Measurements from ENCODE around the gene DLL1. TPM values are rescaled to one million over a fixed set of nuclear protein-coding genes. Genes with fewer than 3 reads are reported as not detected.

DLL1 gene
- total RNA-seq, 2 experiments from 2014 or later, result 15.2 to 15.8 TPM

- Mint-ChIP-seq H3K27me3 (peaks cover 46% of the 10 kb centered on the region), H3K4me1 (peaks cover 31% of the 10 kb centered on the region), H3K9me3 (no peaks in the 10 kb centered on the region), H3K4me3 (peak overlapping the region; percentile 90), H3K27ac (no peak overlapping the region), H3K36me3 (peaks cover 6% of the 10 kb centered on the region)
- no peak for DNase-seq
- POLR2A ChIA-PET, result interaction anchor here (1.2 to 5.1 kb wide), 5 partner anchors 13 to 342 kb away, joined by 4 to 35 read pairs (median 4); no protein-coding TSS in a partner anchor
- no peak for ATAC-seq (ENCODE audit: low read depth)
These were observed 1.7 kb upstream of the DLL1 start for GRCh38 chr6:170292407-170293158.

DNA sequence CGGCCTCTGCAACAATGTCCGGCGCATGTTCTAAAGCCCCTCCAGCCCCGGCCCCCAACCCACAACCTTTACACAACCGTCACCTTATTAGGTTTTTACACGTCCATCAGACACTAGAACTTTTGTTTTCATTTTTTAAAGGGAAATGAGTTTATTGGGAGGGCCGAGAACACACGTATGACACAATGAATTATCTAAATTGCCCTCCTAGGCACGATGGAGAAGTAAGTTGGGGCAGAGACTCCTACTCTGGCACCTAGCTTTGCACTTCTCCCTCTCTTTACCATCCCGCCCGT lies 1.2 kb upstream of the DLL1 start:
- Mint-ChIP-seq H3K9me3 (no peaks in the 10 kb centered on the region), H3K36me3 (peaks cover 6% of the 10 kb centered on the region), H3K27me3 (peaks cover 41% of the 10 kb centered on the region), H3K4me1 (peaks cover 31% of the 10 kb centered on the region), H3K4me3 (peak overlapping the region; percentile 90), H3K27ac (peak overlapping the region; percentile 84)
- no peak for ATAC-seq (ENCODE audit: low read depth)
- POLR2A ChIA-PET, result interaction anchor here (0.8 to 5.1 kb wide), 6 partner anchors 14 to 341 kb away, joined by 3 to 35 read pairs (median 4); no protein-coding TSS in a partner anchor
- DNase-seq, result no peak

DNA sequence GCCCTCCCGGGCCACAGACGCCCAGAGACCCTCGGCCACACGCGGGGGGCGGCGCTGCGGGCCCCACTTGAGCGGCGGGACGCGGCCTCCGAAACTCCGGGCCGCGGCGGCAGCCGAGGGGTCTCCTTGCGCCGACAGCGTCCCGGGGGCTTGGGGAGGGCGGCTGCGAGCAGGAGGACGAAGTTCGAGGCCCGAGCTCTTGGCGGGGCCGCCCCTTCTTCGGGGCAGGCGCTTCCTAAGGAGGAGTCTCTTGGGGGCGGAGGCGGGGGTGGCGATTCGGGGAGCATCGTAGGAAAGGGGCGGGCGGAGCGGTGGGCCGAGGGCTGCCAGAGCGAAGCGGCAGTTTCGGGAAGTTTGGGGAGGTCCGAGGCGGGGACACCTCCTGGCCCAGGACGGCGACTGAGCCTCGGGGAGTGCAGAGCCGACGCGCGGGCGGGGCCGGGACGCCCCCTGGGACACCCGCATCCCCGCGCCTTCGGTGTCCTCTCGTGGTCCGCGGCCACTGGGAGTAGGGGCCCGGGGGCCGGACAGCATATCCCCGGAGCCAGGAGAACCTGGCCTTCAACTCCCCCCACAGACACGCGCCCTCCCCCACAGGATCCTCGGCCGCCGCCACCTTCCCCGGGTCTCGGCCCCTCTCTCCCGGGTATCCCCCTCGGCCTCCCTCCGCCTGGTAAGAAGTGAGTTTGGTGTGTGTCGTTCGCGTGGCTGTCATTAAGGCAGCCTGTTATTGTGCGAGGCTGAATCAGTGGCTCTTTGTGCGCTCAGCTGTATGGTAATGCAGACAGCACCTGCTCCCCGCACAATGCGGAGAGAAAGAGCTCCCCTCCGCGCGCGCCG lies 613 bp upstream of the DLL1 start:
- POLR2A ChIA-PET, result interaction anchor here (0.8 to 5.1 kb wide), 7 partner anchors 14 to 301 kb away, joined by 3 to 35 read pairs (median 4); no protein-coding TSS in a partner anchor
- Mint-ChIP-seq H3K27me3 (peaks cover 41% of the 10 kb centered on the region), H3K4me3 (peak overlapping the region; percentile 90), H3K27ac (peak overlapping the region; percentile 84), H3K36me3 (peaks cover 6% of the 10 kb centered on the region), H3K4me1 (peaks cover 33% of the 10 kb centered on the region), H3K9me3 (no peaks in the 10 kb centered on the region)
- DNase-seq (peak; percentile 69), ATAC-seq (ENCODE audit: low read depth) (peak; percentile 46)

DNA sequence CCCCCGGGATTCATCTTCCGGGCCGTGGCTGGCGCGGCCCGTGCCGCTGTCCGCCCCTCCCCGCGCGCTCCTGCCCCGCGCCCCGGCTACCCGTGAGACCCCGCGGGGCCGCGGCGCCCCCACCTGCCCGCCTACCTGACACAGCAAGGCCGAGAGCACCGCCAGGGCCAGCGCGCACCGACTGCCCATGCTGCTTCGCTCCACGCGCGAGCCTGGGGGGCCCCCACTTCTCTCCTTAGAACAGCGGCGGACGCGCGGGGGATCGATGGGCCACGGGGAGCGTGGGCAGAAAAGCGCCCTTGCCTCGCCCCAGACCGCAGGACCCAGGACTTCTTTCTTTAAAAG lies 955 bp downstream of the DLL1 start:
- DNase-seq (no peak), ATAC-seq (ENCODE audit: low read depth) (no peak)
- POLR2A ChIA-PET, result interaction anchor here (1.2 to 5.1 kb wide), 5 partner anchors 10 to 588 kb away, joined by 3 to 35 read pairs (median 17); partner anchors contain the start of genes C6orf120 and WDR27
- peak overlapping the region; percentile 84 for H3K27ac Mint-ChIP-seq
- peaks cover 10% of the 10 kb centered on the region for H3K36me3 Mint-ChIP-seq
- H3K4me1 Mint-ChIP-seq, result peaks cover 32% of the 10 kb centered on the region
- H3K4me3 Mint-ChIP-seq, result peak overlapping the region; percentile 87
- peaks cover 35% of the 10 kb centered on the region for H3K27me3 Mint-ChIP-seq
- no peaks in the 10 kb centered on the region for H3K9me3 Mint-ChIP-seq

DNA sequence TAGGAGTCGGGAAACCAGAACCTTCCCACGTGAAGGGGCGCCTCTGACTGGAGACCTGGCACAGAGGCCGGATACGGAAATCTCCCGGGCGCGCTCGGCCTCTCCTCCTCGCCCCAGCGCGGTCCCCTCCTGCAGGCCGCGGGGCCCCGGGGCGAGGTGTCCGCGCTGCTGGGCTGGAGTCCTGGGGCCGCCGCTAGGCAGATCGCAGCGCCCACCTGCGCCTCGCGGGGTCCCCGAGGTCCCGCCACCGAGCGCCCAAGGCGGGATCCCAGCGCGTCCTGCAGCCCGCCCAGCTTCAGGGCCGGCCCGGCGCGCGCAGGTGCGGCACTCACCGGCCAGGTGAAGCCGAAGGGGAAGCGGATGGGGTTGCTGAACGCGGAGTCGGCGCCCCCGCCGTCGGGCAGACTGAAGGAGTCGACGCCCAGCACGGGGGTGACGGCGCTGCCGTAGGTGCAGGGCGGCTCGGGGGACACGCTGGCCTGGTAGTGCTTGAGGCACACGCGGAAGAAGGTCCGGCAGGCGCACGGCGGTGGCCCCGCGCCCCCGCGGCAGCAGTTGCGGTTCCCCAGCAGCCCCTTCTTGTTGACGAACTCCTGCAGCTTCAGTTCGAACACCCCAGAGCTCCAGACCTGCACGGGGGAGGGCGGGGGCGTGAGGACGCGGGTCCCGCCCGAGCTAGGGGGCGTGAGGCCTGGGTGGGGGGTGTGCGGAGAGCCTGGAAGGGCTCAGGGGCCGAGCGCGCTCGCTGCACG lies 1.5 kb downstream of the DLL1 start:
- Mint-ChIP-seq H3K27ac (peak overlapping the region; percentile 82), H3K27me3 (peaks cover 29% of the 10 kb centered on the region)

GRCh38 chr6:170288852-170289179 lies 2.1 kb downstream of the DLL1 start:
- peaks cover 29% of the 10 kb centered on the region for H3K4me1 Mint-ChIP-seq
- H3K27me3 Mint-ChIP-seq, result peaks cover 24% of the 10 kb centered on the region
- no peaks in the 10 kb centered on the region for H3K9me3 Mint-ChIP-seq
- peak overlapping the region; percentile 82 for H3K27ac Mint-ChIP-seq
- H3K36me3 Mint-ChIP-seq, result peaks cover 10% of the 10 kb centered on the region
- peak; percentile 50 for DNase-seq
- POLR2A ChIA-PET, result interaction anchor here (2.6 to 5.1 kb wide), 3 partner anchors 9 to 200 kb away, joined by 8 to 35 read pairs (median 17); no protein-coding TSS in a partner anchor
- ATAC-seq (ENCODE audit: low read depth), result peak; percentile 17
- peak overlapping the region; percentile 92 for H3K4me3 Mint-ChIP-seq

More for the DNA sequence above, 1.5 kb downstream of the DLL1 start:
- H3K4me3 Mint-ChIP-seq, result peak overlapping the region; percentile 92
- peak; percentile 23 for ATAC-seq (ENCODE audit: low read depth)
- peaks cover 10% of the 10 kb centered on the region for H3K36me3 Mint-ChIP-seq
- H3K9me3 Mint-ChIP-seq, result no peaks in the 10 kb centered on the region
- DNase-seq, result peak; percentile 69
- peaks cover 31% of the 10 kb centered on the region for H3K4me1 Mint-ChIP-seq
- POLR2A ChIA-PET, result interaction anchor here (1.2 to 5.1 kb wide), 5 partner anchors 9 to 587 kb away, joined by 3 to 35 read pairs (median 17); partner anchors contain the start of genes C6orf120 and WDR27

- H3K4me1 Mint-ChIP-seq, result peaks cover 26% of the 10 kb centered on the region
- ATAC-seq (ENCODE audit: low read depth), result no peak
- H3K4me3 Mint-ChIP-seq, result peak overlapping the region; percentile 92
- peaks cover 10% of the 10 kb centered on the region for H3K36me3 Mint-ChIP-seq
- peaks cover 17% of the 10 kb centered on the region for H3K27me3 Mint-ChIP-seq
- H3K9me3 Mint-ChIP-seq, result no peaks in the 10 kb centered on the region
- DNase-seq, result no peak
- no peak overlapping the region for H3K27ac Mint-ChIP-seq
- POLR2A ChIA-PET, result interaction anchor here (2.6 to 5.1 kb wide), 2 partner anchors 8 to 199 kb away, joined by 8 to 35 read pairs; no protein-coding TSS in a partner anchor
These were observed 2.7 kb downstream of the DLL1 start for GRCh38 chr6:170288091-170288631.

DNA sequence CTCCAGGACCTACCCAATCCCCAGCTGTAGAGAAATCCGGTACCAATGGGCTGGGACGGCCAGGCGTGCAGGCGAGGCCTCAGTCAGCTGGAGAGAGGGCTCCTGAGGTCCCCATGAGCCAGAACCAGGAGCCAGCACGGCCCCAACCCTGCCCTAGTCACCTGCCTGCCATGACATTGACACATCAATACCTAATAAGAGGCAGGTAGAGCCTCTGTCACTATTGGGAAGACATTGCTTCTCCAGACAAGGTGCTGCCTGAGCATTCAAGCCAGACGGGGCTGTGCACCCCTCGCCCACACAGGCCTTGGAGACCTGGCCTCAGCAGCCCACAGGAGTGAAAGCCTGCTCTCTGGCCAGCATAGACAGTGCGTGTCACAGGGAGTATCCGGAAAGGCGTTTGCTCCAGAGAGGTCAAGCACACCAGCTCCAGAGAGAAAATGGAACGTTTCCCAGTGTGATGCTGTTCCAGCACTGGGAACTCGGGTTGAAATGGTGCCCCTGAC lies 3.5 kb downstream of the DLL1 start:
- Mint-ChIP-seq H3K27me3 (peaks cover 10% of the 10 kb centered on the region), H3K4me3 (no peak overlapping the region), H3K36me3 (peaks cover 10% of the 10 kb centered on the region), H3K27ac (no peak overlapping the region), H3K9me3 (no peaks in the 10 kb centered on the region), H3K4me1 (peaks cover 21% of the 10 kb centered on the region)
- ATAC-seq (ENCODE audit: low read depth) (no peak), DNase-seq (no peak)
- POLR2A ChIA-PET, result interaction anchor here (0.6 to 0.9 kb wide), 3 partner anchors 9 to 198 kb away, joined by 3 read pairs; no protein-coding TSS in a partner anchor

DNA sequence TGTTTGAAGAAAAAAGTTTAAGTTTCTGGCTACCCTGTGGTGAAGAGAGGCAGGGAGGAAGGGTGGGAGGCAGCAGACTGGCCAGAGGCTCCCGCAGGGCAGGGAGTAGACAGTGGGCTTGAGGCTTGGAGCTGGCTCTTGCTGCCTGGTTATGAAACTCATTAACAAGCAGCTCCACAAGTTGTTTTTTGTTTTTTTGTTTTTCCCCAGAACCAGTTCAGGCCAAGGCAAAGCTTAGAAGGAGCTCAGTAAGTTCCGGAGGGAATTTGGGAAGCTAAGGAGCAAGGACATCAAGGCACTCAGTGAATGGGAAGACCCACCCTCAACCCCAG lies 4.0 kb downstream of the DLL1 start:
- Mint-ChIP-seq H3K9me3 (no peaks in the 10 kb centered on the region), H3K36me3 (peaks cover 10% of the 10 kb centered on the region), H3K4me1 (peaks cover 15% of the 10 kb centered on the region), H3K27ac (no peak overlapping the region), H3K4me3 (peak overlapping the region; percentile 0), H3K27me3 (peaks cover 5% of the 10 kb centered on the region)
- ATAC-seq (ENCODE audit: low read depth) (no peak), DNase-seq (no peak)
- POLR2A ChIA-PET, result interaction anchor here (0.8 to 0.9 kb wide), 2 partner anchors 9 to 15 kb away, joined by 3 read pairs; no protein-coding TSS in a partner anchor

DNA sequence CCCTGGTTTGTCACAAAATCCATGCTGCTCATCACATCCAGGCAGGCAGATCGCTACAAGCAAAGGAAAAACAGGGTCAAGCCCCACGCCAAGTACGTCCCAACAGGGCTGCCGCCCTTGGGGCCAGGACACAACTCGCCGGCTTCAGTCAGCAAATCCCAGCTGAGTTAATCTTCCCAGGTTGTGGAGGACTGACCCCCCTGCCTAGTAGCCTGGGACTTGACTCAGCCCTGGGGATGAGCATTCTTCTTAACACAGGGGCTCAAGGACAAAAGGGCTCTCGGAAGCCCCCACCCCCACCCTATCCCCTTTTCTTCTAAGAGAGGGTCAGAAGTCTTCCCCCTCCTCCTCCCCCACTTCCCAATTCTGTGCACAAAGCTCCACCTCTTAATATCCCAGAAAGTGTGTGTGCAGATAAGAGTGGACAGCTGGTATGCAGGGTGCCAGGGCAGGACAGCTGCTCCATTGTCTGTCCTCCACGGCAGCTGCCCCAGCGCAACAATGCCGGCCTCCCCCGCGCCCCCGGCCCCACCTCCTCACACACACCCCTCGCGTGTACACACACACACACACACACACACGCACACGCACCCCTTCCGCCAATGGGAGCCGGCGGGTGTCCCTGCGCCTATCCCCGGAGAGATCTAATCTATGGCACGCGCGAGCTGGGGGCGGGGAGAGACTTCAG lies 4.5 kb downstream of the DLL1 start:
- Mint-ChIP-seq H3K27ac (no peak overlapping the region), H3K9me3 (no peaks in the 10 kb centered on the region), H3K4me3 (peak overlapping the region; percentile 0), H3K4me1 (peaks cover 13% of the 10 kb centered on the region), H3K36me3 (peaks cover 12% of the 10 kb centered on the region), H3K27me3 (peaks cover 2% of the 10 kb centered on the region)
- ATAC-seq (ENCODE audit: low read depth) (no peak), DNase-seq (no peak)
- POLR2A ChIA-PET, result interaction anchor here (0.8 to 0.9 kb wide), 2 partner anchors 8 to 14 kb away, joined by 3 read pairs; no protein-coding TSS in a partner anchor

DNA sequence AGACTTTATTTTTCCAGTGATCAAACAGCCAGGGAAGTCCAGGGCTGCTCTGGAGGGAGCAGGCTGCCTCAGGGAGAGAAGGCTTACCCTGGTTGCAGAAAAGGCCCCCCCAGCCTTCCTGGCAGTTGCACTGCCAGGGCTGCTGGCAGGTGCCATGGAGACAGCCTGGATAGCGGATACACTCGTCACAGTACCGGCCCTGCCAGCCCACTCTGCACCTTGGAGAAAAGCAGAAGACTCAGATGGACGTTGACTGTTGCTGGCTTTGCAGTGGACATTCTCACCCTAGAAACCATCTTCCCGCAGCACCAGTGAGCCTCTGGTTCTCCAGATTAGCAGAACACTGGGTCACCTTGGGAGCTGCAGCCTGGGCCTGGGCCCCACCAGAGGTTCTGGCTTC lies 5.4 kb downstream of the DLL1 start:
- Mint-ChIP-seq H3K36me3 (peaks cover 12% of the 10 kb centered on the region), H3K27me3 (peaks cover 2% of the 10 kb centered on the region), H3K27ac (no peak overlapping the region), H3K9me3 (no peaks in the 10 kb centered on the region), H3K4me3 (no peak overlapping the region), H3K4me1 (peaks cover 13% of the 10 kb centered on the region)
- peak; percentile 22 for DNase-seq
- ATAC-seq (ENCODE audit: low read depth), result no peak
- POLR2A ChIA-PET, result no interaction called here

GRCh38 chr6:170284866-170285469 lies 5.9 kb downstream of the DLL1 start:
- Mint-ChIP-seq H3K27ac (no peak overlapping the region), H3K9me3 (no peaks in the 10 kb centered on the region), H3K4me1 (peaks cover 15% of the 10 kb centered on the region), H3K36me3 (peaks cover 12% of the 10 kb centered on the region), H3K27me3 (peaks cover under 1% of the 10 kb centered on the region), H3K4me3 (no peak overlapping the region)
- ATAC-seq (ENCODE audit: low read depth), result no peak
- DNase-seq, result peak; percentile 20
- POLR2A ChIA-PET, result no interaction called here

All from activated naive CD8-positive, alpha-beta T cell treated with anti-CD3 and anti-CD28 coated beads, Interleukin-2, amount 10 ng/mL, durations not matched to agents 7 days and 5 days (primary cell).